DND-41 (cell line): ENCODE results near the gene TMEM107.
A peak's percentile ranks its signal among the peaks of the same experiment; 100 is the strongest.

ENCODE experiments used
- ATAC-seq: fragments of 200-7000 bp; cut with Tn5 transposase; 3 replicates; pipeline ENCODE4 v1.9.1; 2021; ENCODE audit warnings: low read depth; ENCODE audit not compliant: insufficient read depth
- DNase-seq: peaks from one replicate; pipeline ENCODE4 v3.0.0-alpha.2; 2020
- H2AFZ ChIP-seq: 2 replicates; pipeline ENCODE4 v1.6.0; 2012; ENCODE audit warnings: low read depth, low read length
- H3K27ac ChIP-seq: 2 replicates; pipeline ENCODE4 v1.5.1; 2012; ENCODE audit warnings: low read length, inconsistent platforms
- H3K27me3 ChIP-seq: fragments of 200-600 bp; sonication (generic); 2 replicates; pipeline ENCODE4 v1.6.0; 2012; ENCODE audit warnings: low read length, mild to moderate bottlenecking, inconsistent platforms; ENCODE audit not compliant: insufficient read depth, poor library complexity
- H3K36me3 ChIP-seq: 2 replicates; pipeline ENCODE4 v1.5.1; 2012; ENCODE audit warnings: low read length, inconsistent platforms; ENCODE audit not compliant: insufficient read depth
- H3K4me1 ChIP-seq: 2 replicates; pipeline ENCODE4 v1.5.1; 2012; ENCODE audit warnings: mild to moderate bottlenecking, low read length; ENCODE audit not compliant: insufficient read depth
- H3K4me2 ChIP-seq: 2 replicates; pipeline ENCODE4 v1.6.0; 2012; ENCODE audit warnings: mild to moderate bottlenecking, moderate library complexity, low read length, inconsistent platforms; ENCODE audit not compliant: insufficient read depth
- H3K4me3 ChIP-seq, 2 experiments: fragments of 200-600 bp in 1 of 2; shearing (Covaris generic) in 1 of 2; 2 replicates each; pipeline ENCODE4 v1.5.1; 2012 to 2016; ENCODE audit warnings: inconsistent platforms in 2 of 2, low read length in 2 of 2, mild to moderate bottlenecking in 2 of 2, low read depth in 1 of 2, moderate library complexity in 1 of 2
- H3K79me2 ChIP-seq: 2 replicates; pipeline ENCODE4 v1.6.0; 2012; ENCODE audit warnings: low read length, inconsistent platforms; ENCODE audit not compliant: insufficient read depth
- H3K9ac ChIP-seq: 2 replicates; pipeline ENCODE4 v1.6.0; 2012; ENCODE audit warnings: low read depth, mild to moderate bottlenecking, inconsistent platforms, low read length, moderate library complexity
- H3K9me3 ChIP-seq: 2 replicates; pipeline ENCODE4 v1.5.1; 2012; ENCODE audit warnings: low read length, moderate library complexity, mild to moderate bottlenecking, inconsistent platforms; ENCODE audit not compliant: insufficient read depth, severe bottlenecking
- H4K20me1 ChIP-seq: 2 replicates; pipeline ENCODE4 v1.6.0; 2012; ENCODE audit warnings: low read length; ENCODE audit not compliant: insufficient read depth
- EZH2 ChIP-seq: IDR thresholded peaks from 3 replicates; pipeline ENCODE4 v1.6.1; 2012; ENCODE audit warnings: borderline replicate concordance, low read depth, mild to moderate bottlenecking, moderate library complexity, low read length, inconsistent platforms; ENCODE audit not compliant: severe bottlenecking
- TF ChIP-seq, protein P1 (sequence below): IDR thresholded peaks from 2 replicates; pipeline ENCODE4 v1.5.1; 2012; ENCODE audit warnings: borderline replicate concordance, low read length, moderate library complexity, mild to moderate bottlenecking; ENCODE audit not compliant: poor library complexity, severe bottlenecking; ENCODE audit errors: extremely low read depth

Gene TMEM107

GRCh38 chr17:8204761-8205555, 28.8 kb upstream of the TMEM107 start:
- Histone ChIP-seq H3K27me3 (no peaks in the 10 kb centered on the region), H3K4me3 (no peak overlapping the region), H4K20me1 (peaks cover 32% of the 10 kb centered on the region), H3K9ac (no peak overlapping the region), H3K79me2 (peaks cover 36% of the 10 kb centered on the region), H3K36me3 (peaks cover 61% of the 10 kb centered on the region), H3K4me1 (peaks cover 41% of the 10 kb centered on the region), H3K27ac (no peak overlapping the region), H3K9me3 (no peaks in the 10 kb centered on the region), H2AFZ (no peak overlapping the region), H3K4me2 (no peak overlapping the region)
- TF ChIP-seq, protein P1, sequence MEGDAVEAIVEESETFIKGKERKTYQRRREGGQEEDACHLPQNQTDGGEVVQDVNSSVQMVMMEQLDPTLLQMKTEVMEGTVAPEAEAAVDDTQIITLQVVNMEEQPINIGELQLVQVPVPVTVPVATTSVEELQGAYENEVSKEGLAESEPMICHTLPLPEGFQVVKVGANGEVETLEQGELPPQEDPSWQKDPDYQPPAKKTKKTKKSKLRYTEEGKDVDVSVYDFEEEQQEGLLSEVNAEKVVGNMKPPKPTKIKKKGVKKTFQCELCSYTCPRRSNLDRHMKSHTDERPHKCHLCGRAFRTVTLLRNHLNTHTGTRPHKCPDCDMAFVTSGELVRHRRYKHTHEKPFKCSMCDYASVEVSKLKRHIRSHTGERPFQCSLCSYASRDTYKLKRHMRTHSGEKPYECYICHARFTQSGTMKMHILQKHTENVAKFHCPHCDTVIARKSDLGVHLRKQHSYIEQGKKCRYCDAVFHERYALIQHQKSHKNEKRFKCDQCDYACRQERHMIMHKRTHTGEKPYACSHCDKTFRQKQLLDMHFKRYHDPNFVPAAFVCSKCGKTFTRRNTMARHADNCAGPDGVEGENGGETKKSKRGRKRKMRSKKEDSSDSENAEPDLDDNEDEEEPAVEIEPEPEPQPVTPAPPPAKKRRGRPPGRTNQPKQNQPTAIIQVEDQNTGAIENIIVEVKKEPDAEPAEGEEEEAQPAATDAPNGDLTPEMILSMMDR, result no peak
- TF ChIP-seq EZH2, result no peak
- DNase-seq, result no peak
- no peak for ATAC-seq

- DNase-seq, result peak; percentile 87
- peak; percentile 66 for ATAC-seq
Measured at GRCh38 chr17:8192070-8192815, 16.1 kb upstream of the TMEM107 start.

GRCh38 chr17:8190506-8190905, 14.3 kb upstream of the TMEM107 start:
- Histone ChIP-seq H3K79me2 (peaks cover 17% of the 10 kb centered on the region), H3K9me3 (no peaks in the 10 kb centered on the region), H3K27me3 (no peaks in the 10 kb centered on the region), H3K4me2 (peak overlapping the region; percentile 91), H3K4me3 (peak overlapping the region in 1 of 2 experiments; percentile 80; a peak in 2 of 4 replicates), H3K27ac (peak overlapping the region; percentile 68), H3K36me3 (no peaks in the 10 kb centered on the region; the same call in 1 of the 2 replicates), H3K4me1 (peaks cover 68% of the 10 kb centered on the region), H3K9ac (peak overlapping the region; percentile 70), H4K20me1 (peaks cover 13% of the 10 kb centered on the region), H2AFZ (peak overlapping the region; percentile 72)
- TF ChIP-seq, protein P1, result no peak
- no peak for TF ChIP-seq EZH2
- no peak for ATAC-seq
- no peak for DNase-seq

More at GRCh38 chr17:8192070-8192815, 16.1 kb upstream of the TMEM107 start:
- Histone ChIP-seq H3K9ac (peak overlapping the region; percentile 58), H3K9me3 (no peaks in the 10 kb centered on the region), H4K20me1 (peaks cover 12% of the 10 kb centered on the region), H3K4me1 (peaks cover 54% of the 10 kb centered on the region), H3K4me2 (peak overlapping the region; percentile 74), H2AFZ (peak overlapping the region; percentile 81), H3K36me3 (no peaks in the 10 kb centered on the region; the same call in 1 of the 2 replicates), H3K79me2 (peaks cover 17% of the 10 kb centered on the region), H3K4me3 (peak overlapping the region; percentile 12 to 61; a peak in 3 of 4 replicates), H3K27ac (peak overlapping the region; percentile 86), H3K27me3 (no peaks in the 10 kb centered on the region)
- TF ChIP-seq, protein P1, result no peak
- no peak for TF ChIP-seq EZH2
